GM12874 (cell line): ENCODE results near the gene ZBP1.

Experiments
- CTCF ChIP-seq: IDR thresholded peaks from 2 replicates; pipeline ENCODE4 v1.5.1; 2011; ENCODE audit warnings: low read depth, mild to moderate bottlenecking, control low read depth, low read length, moderate library complexity; ENCODE audit not compliant: insufficient read depth

ZBP1 gene

DNA sequence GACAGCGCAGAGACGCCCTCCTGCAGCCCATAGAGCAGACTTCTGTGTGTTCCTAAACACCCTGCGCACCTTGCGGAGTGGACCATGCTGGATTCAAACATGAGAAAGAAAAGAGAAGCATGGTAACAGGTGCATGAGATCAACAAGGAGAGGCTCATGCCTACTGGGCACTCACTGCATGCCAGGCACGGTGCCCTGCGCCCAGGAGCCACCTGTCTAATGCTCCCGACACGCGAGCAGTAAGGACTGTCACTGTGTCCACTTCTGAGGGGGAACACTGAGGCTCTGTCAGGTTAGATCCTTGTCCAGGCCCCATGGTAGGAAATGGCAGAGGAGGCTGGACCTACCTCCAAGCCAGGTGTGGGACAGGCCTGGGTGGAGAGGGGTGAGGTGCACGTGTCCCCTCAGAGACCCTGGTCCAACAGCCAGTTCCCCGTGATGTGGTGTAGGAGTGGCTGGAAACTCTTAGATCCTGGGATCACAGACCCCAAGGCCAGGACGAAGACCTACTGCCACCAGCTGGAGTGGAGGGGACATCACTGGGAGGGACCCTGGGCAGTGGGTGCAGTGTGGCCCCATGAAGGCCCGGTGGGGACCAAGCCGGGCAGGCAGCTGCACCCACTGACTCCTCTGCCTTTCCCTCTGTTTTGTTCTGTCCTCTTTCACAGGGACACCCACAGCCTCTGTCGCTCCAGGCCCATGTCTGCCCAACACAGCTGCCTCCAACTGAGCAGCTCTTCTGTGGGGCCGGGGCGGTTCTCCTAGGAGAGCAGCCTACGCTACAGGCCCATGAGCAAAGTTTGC, 29.5 kb downstream of the ZBP1 start:
- no peak for TF ChIP-seq CTCF

GRCh38 chr20:57589728-57590484, 30.3 kb downstream of the ZBP1 start:
- no peak for TF ChIP-seq CTCF

GRCh38 chr20:57589123-57589727, 31.0 kb downstream of the ZBP1 start:
- no peak for TF ChIP-seq CTCF

- TF ChIP-seq CTCF: no peak
Measured at GRCh38 chr20:57588596-57588995, 31.6 kb downstream of the ZBP1 start.

- no peak for TF ChIP-seq CTCF
Measured at GRCh38 chr20:57587989-57588377, 32.2 kb downstream of the ZBP1 start.

DNA sequence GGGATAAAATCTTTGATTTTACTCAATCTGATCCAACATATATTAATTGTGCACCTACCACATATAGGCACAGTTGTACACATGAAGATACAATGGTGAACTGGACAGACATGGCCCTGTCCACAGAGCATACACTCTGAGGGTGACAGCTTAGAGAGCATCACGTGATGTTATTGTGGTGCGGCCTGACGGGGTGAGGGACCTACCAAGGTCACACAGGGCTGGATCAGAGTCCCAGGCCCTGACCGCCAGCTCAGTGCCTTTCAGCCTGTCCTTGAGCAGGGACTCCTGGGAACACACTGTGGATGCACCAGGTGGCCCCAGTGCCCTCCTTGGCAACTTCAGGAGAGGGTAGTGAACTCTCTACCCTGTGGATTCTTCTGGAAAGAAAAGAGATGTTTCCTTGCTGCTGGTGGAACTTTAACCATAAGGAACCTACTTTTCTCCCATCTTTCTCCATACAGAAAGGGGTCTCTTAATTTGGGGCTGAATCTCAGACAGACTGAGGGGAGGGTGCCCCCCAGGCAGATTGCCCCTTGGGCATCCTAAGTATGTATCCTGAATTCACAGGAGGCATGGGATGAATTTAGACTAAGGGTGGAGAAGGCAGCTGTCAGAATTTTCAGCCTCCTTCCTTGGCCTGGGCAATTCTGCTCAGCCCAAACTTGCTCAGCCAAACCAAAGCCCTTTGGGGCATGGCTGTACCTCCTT, 32.8 kb downstream of the ZBP1 start:
- no peak for TF ChIP-seq CTCF

DNA sequence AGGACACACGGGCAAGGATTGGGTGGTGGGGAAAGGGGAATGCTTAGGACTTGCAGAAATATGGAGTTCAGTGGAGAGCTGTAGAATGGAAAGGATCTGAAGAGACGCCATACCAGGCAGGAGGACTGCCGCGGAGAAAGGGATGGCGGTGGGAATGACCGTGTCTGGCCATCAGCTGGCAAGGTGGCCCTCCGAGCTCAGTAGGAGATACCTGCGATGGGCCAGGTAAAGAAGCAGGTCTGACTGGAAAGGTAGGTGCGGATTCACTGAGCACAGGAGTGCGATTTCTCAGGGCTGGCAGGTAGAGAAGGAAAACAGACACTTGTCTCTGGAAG, 33.3 kb downstream of the ZBP1 start:
- no peak for TF ChIP-seq CTCF
